GM19463 (cell line): Measurements from ENCODE around the gene ORM2.

Experiments
- ATAC-seq: cut with Tn5 transposase; IDR thresholded peaks from one replicate; pipeline ENCODE4 v1.9.1; 2021; ENCODE audit warnings: mild to moderate bottlenecking, moderate library complexity; ENCODE audit not compliant: unreplicated experiment

The ORM2 gene

GRCh38 chr9:114346146-114346545, 16.5 kb downstream of the ORM2 start:
- ATAC-seq, result no peak

- ATAC-seq, result no peak
Observed at GRCh38 chr9:114347675-114348074, 18.0 kb downstream of the ORM2 start.

- ATAC-seq, result no peak
Observed at GRCh38 chr9:114348261-114348905, 18.7 kb downstream of the ORM2 start.

- peak; percentile 94 for ATAC-seq
Observed at GRCh38 chr9:114348906-114349482, 19.3 kb downstream of the ORM2 start.

- no peak for ATAC-seq
Observed at GRCh38 chr9:114349713-114350480, 20.2 kb downstream of the ORM2 start.

GRCh38 chr9:114350636-114351401, 21.1 kb downstream of the ORM2 start:
- no peak for ATAC-seq

GRCh38 chr9:114351932-114352331, 22.3 kb downstream of the ORM2 start:
- ATAC-seq, result no peak

GRCh38 chr9:114355821-114356220, 26.2 kb downstream of the ORM2 start:
- ATAC-seq, result no peak

GRCh38 chr9:114356792-114357191, 27.1 kb downstream of the ORM2 start:
- no peak for ATAC-seq

- ATAC-seq, result no peak
Observed at GRCh38 chr9:114357360-114357759, 27.7 kb downstream of the ORM2 start.

- no peak for ATAC-seq
Observed at GRCh38 chr9:114357911-114358328, 28.3 kb downstream of the ORM2 start.

- ATAC-seq, result no peak
Observed at GRCh38 chr9:114359801-114360200, 30.1 kb downstream of the ORM2 start.

GRCh38 chr9:114361542-114361941, 31.9 kb downstream of the ORM2 start:
- no peak for ATAC-seq

- ATAC-seq, result no peak
Observed at GRCh38 chr9:114362394-114362793, 32.7 kb downstream of the ORM2 start.

- ATAC-seq, result no peak
Observed at GRCh38 chr9:114363424-114363823, 33.8 kb downstream of the ORM2 start.

- ATAC-seq, result no peak
Observed at GRCh38 chr9:114364134-114365041, 34.7 kb downstream of the ORM2 start.

- no peak for ATAC-seq
Observed at GRCh38 chr9:114365194-114365593, 35.5 kb downstream of the ORM2 start.

GRCh38 chr9:114366334-114367128, 36.9 kb downstream of the ORM2 start:
- ATAC-seq, result peak; percentile 47

GRCh38 chr9:114367366-114367765, 37.7 kb downstream of the ORM2 start:
- no peak for ATAC-seq
